Gastroesophageal sphincter (tissue), 4 donors: ENCODE results near the gene TPGS1. TPM values are rescaled to one million over a fixed set of nuclear protein-coding genes. Genes with fewer than 3 reads are reported as not detected.
A peak's percentile ranks its signal among the peaks of the same experiment; 100 is the strongest.

Experiments used
- ATAC-seq: fragments of 150-250 bp; one replicate; pipeline ENCODE4 v1.9.1; 2016; ENCODE audit warnings: mild to moderate bottlenecking, moderate library complexity
- H3K27ac ChIP-seq, 4 donors: fragments of 200-600 bp; sonication (generic) in 3 of 4; 1 replicate in 3 of 4; 2 replicates in 1 of 4; pipeline ENCODE4 v1.5.1; 2016 to 2019
- H3K27me3 ChIP-seq: fragments of 200-600 bp; sonication (generic); one replicate; pipeline ENCODE4 v1.5.1; 2019
- H3K36me3 ChIP-seq, 2 donors: fragments of 200-600 bp; sonication (generic); one replicate each; pipeline ENCODE4 v1.5.1; 2019; ENCODE audit warnings: control low read depth in 1 of 2
- H3K4me1 ChIP-seq, 3 donors: fragments of 200-600 bp; sonication (generic); 1 replicate in 2 of 3; 2 replicates in 1 of 3; pipeline ENCODE4 v1.5.1; 2016 to 2019; ENCODE audit warnings: control low read depth in 2 of 3
- H3K4me3 ChIP-seq, 2 donors: fragments of 200-600 bp; sonication (generic); one replicate each; pipeline ENCODE4 v1.5.1; 2019; ENCODE audit warnings: mild to moderate bottlenecking in 1 of 2, moderate library complexity in 1 of 2
- H3K9me3 ChIP-seq, 3 donors: fragments of 200-600 bp; sonication (generic); one replicate each; pipeline ENCODE4 v1.5.1; 2017 to 2019; ENCODE audit warnings: control low read depth in 2 of 3
- CTCF ChIP-seq, 4 experiments: fragments of 200-600 bp in 2 of 4; fragments of 450-650 bp in 2 of 4; sonication (generic) in 1 of 4; IDR thresholded peaks; one replicate each; pipeline ENCODE4 v1.5.1; 2017 to 2019; ENCODE audit warnings: antibody characterized with exemption in 4 of 4, mild to moderate bottlenecking in 2 of 4, moderate library complexity in 2 of 4
- EP300 ChIP-seq: sonication (generic); formaldehyde crosslinking; IDR thresholded peaks from one replicate; pipeline ENCODE4 v1.6.1; 2017; ENCODE audit warnings: antibody characterized with exemption, mild to moderate bottlenecking
- POLR2A ChIP-seq, 2 donors: fragments of 450-650 bp; IDR thresholded peaks; one replicate each; pipeline ENCODE4 v1.6.1; 2017; ENCODE audit warnings: antibody characterized with exemption in 2 of 2, mild to moderate bottlenecking in 2 of 2, moderate library complexity in 1 of 2
- POLR2AphosphoS5 ChIP-seq: sonication (generic); formaldehyde crosslinking; IDR thresholded peaks from one replicate; pipeline ENCODE4 v1.6.1; 2017; ENCODE audit warnings: antibody characterized with exemption
- WGBS, 2 donors: methylation state at CpG; one replicate each; pipeline ENCODE4 v1.1.5; 2018; ENCODE audit warnings: low coverage in 1 of 2; 5-methylcytosine and 5-hydroxymethylcytosine counted together
- total RNA-seq, 4 donors: library from RNA; depleted of rRNA; stranded (reverse); fragments of >200 nt; gene quantifications; one replicate each; pipeline ENCODE4 v1.1.0, GENCODE V29; 2016

TPGS1 gene
- total RNA-seq, 4 donors from 2014 or later, result 50.3 to 83.9 (median 69.7) TPM

- Histone ChIP-seq H3K9me3 (no peaks in the 10 kb centered on the region), H3K4me1 (peaks cover 0 to 26% (median 14%) of the 10 kb centered on the region in 3 donors), H3K27ac (no peak overlapping the region), H3K4me3 (no peak overlapping the region), H3K36me3 (peaks cover 0 to 6% of the 10 kb centered on the region in 2 donors), H3K27me3 (peaks cover 13% of the 10 kb centered on the region)
- no peak for ATAC-seq
- 80% methylated on average over 2 of the region's 14 CpGs; no CpG with 5 or more reads in 1 of the 2 donors for WGBS, 2 donors
- TF ChIP-seq POLR2A (IDR thresholded peaks at IDR 0.05) (no peak), POLR2AphosphoS5 (no peak), EP300 (no peak), CTCF (IDR thresholded peaks at IDR 0.05) (no peak)
These were observed 2.7 kb upstream of the TPGS1 start for GRCh38 chr19:504616-505015.

- 0 to 10% methylated on average over 6 to 20 of the region's 48 CpGs for WGBS, 2 donors
These were observed 652 bp upstream of the TPGS1 start for GRCh38 chr19:506404-507285.

GRCh38 chr19:508204-509150, 1.2 kb downstream of the TPGS1 start:
- WGBS, 2 donors, result 69 to 74% methylated on average over 13 to 16 of the region's 32 CpGs
- no peak for TF ChIP-seq POLR2AphosphoS5
- TF ChIP-seq EP300, result no peak
- TF ChIP-seq CTCF (IDR thresholded peaks at IDR 0.05), result no peak
- TF ChIP-seq POLR2A (IDR thresholded peaks at IDR 0.05), result no peak
- no peaks in the 10 kb centered on the region for H3K9me3 ChIP-seq
- ATAC-seq, result no peak
- no peaks in the 10 kb centered on the region for H3K27me3 ChIP-seq
- H3K4me3 ChIP-seq, result peak overlapping the region; percentile 72 to 77
- H3K27ac ChIP-seq, result peak overlapping the region in 2 of 4 donors; percentile 91 to 93
- H3K4me1 ChIP-seq, result peaks cover 0 to 53% (median 20%) of the 10 kb centered on the region in 3 donors
- peaks cover 0 to 9% of the 10 kb centered on the region in 2 donors for H3K36me3 ChIP-seq

More at GRCh38 chr19:506404-507285, 652 bp upstream of the TPGS1 start:
- Histone ChIP-seq H3K27ac (peak overlapping the region; percentile 70 to 93 (median 92)), H3K27me3 (no peaks in the 10 kb centered on the region), H3K4me3 (peak overlapping the region; percentile 72 to 77), H3K9me3 (no peaks in the 10 kb centered on the region), H3K4me1 (peaks cover 0 to 41% (median 20%) of the 10 kb centered on the region in 3 donors), H3K36me3 (peaks cover 0 to 9% of the 10 kb centered on the region in 2 donors)
- peak; percentile 94 for ATAC-seq
- TF ChIP-seq POLR2A (IDR thresholded peaks at IDR 0.05) (peak; percentile 37 to 43), EP300 (no peak), CTCF (IDR thresholded peaks at IDR 0.05) (peak in 3 of 4 experiments; percentile 98 to 99 (median 98)), POLR2AphosphoS5 (peak; percentile 14)

GRCh38 chr19:510606-511100, 3.4 kb downstream of the TPGS1 start:
- TF ChIP-seq POLR2AphosphoS5 (no peak), CTCF (IDR thresholded peaks at IDR 0.05) (peak in 3 of 4 experiments; percentile 79 to 93 (median 91))
- Histone ChIP-seq H3K27me3 (no peaks in the 10 kb centered on the region), H3K27ac (peak overlapping the region in 3 of 4 donors; percentile 72 to 81 (median 77)), H3K36me3 (peaks cover 0 to 9% of the 10 kb centered on the region in 2 donors), H3K4me1 (peaks cover 0 to 53% (median 20%) of the 10 kb centered on the region in 3 donors), H3K4me3 (peak overlapping the region in 1 of 2 donors; percentile 29), H3K9me3 (no peaks in the 10 kb centered on the region)
- WGBS, 2 donors, result 19% methylated on average over 4 of the region's 21 CpGs; no CpG with 5 or more reads in 1 of the 2 donors
- peak; percentile 6 for ATAC-seq
